Psoas muscle (tissue), 8 donors: ENCODE data around the gene COIL. TPM values are rescaled to one million over a fixed set of nuclear protein-coding genes. Genes with fewer than 3 reads are reported as not detected.

ENCODE experiments used
- ATAC-seq, 4 donors: fragments of 200-7000 bp; cut with Tn5 transposase; one replicate each; pipeline ENCODE4 v1.9.1; 2020; ENCODE audit warnings: moderate library complexity in 3 of 4, mild to moderate bottlenecking in 2 of 4
- DNase-seq, 2 donors: peaks; one replicate each; pipeline ENCODE4 v3.0.0-alpha.2; 2020
- H3K27ac ChIP-seq: fragments of 200-600 bp; one replicate; pipeline ENCODE4 v1.8.0; 2022
- H3K27me3 ChIP-seq, 3 donors: fragments of 200-600 bp in 1 of 3; one replicate each; pipeline versions ENCODE4 v1.6.1 to v1.8.0; 2013 to 2022; ENCODE audit warnings: low read length in 2 of 3, mild to moderate bottlenecking in 2 of 3, moderate library complexity in 1 of 3; ENCODE audit not compliant: insufficient read depth in 3 of 3
- H3K36me3 ChIP-seq, 2 donors: fragments of 200-600 bp in 1 of 2; one replicate each; pipeline versions ENCODE4 v1.6.1 to v1.8.0; 2013 to 2022; ENCODE audit warnings: low read depth in 1 of 2, mild to moderate bottlenecking in 1 of 2, moderate library complexity in 1 of 2; ENCODE audit not compliant: insufficient read depth in 1 of 2
- H3K4me1 ChIP-seq: fragments of 200-600 bp; one replicate; pipeline ENCODE4 v1.8.0; 2022
- H3K4me3 ChIP-seq: fragments of 200-600 bp; one replicate; pipeline ENCODE4 v1.8.0; 2022; ENCODE audit warnings: mild to moderate bottlenecking
- H3K9me3 ChIP-seq: fragments of 200-600 bp; one replicate; pipeline ENCODE4 v1.8.0; 2022
- WGBS, 3 donors: extraction: QIAGEN DNeasy Blood & Tissue Kit; methylation state at CpG; one replicate each; pipeline versions ENCODE4 v1.1.6 to v1.1.7; 2013; 5-methylcytosine and 5-hydroxymethylcytosine counted together
- intact Hi-C, 2 donors: fragments of 100-400 bp; cut with DNase I; formaldehyde crosslinking; loops; one replicate each; pipeline versions ENCODE4 v1.11.0 to v1.14.2; 2022
- polyA plus RNA-seq, 3 donors: library from polyadenylated mRNA; stranded (reverse); fragments of 200-250 nt; gene quantifications; one replicate each; pipeline ENCODE4 v1.2.3, GENCODE V29; 2013
- total RNA-seq, 4 donors: library from RNA; stranded (reverse); fragmentation: NEBNext Ultra II Directional in 2 of 4; extraction: Animal tissue kit (Norgen Biotek cat#: 25700) in 2 of 4; gene quantifications; one replicate each; pipeline versions ENCODE4 v1.2.1 to v1.2.4, GENCODE V29; 2021 to 2023
- TF ChIP-seq, protein P1 (sequence below): fragments of 200-600 bp; IDR thresholded peaks from one replicate; pipeline ENCODE4 v1.8.0; 2022; ENCODE audit warnings: antibody characterized with exemption
- donor health status: healthy with polysubstance abuse.
- donor health status: DM: no; HTN: no; CAD: no; lungs with moderate emphysema.
- donor health status: Bipolar disorder and iron deficiency.
- donor health status: healthy.
- donor health status: DM: yes; HTN: yes; CAD: no.
- donor health status: DM: no; HTN: no; CAD: no.
- donor health status: DM: no; HTN: no; CAD: no.
- donor health status: DM: yes; HTN: yes; CAD: no.

Gene COIL
- total and polyA plus RNA-seq, 7 donors: 6.6 to 12.3 (median 9.2) TPM

DNA sequence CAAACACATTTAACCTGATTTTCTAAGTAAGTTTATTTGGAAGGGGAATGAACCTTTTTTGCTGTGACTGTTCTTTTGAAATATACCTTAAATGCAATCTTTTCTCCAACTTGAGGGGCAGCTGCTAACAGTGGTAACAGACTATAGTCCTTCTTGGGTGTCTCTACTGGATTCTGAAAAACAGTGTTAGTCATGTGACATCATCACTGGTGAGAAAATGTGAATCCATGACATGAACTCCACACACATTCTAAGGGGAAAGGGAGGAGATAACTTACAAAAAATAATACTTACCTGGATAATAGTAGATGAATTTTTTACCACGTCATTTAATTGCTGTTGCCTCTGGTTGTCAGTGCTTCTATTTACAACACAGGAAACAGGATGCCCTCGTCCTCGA lies 11.3 kb downstream of the COIL start:
- DNase-seq: no peak
- Histone ChIP-seq H3K4me3 (no peak overlapping the region), H3K9me3 (no peaks in the 10 kb centered on the region), H3K27me3 (no peaks in the 10 kb centered on the region), H3K36me3 (peaks cover 0 to 67% of the 10 kb centered on the region in 2 donors), H3K4me1 (no peaks in the 10 kb centered on the region), H3K27ac (no peak overlapping the region)
- intact Hi-C loops: no loop called here
- TF ChIP-seq, protein P1, sequence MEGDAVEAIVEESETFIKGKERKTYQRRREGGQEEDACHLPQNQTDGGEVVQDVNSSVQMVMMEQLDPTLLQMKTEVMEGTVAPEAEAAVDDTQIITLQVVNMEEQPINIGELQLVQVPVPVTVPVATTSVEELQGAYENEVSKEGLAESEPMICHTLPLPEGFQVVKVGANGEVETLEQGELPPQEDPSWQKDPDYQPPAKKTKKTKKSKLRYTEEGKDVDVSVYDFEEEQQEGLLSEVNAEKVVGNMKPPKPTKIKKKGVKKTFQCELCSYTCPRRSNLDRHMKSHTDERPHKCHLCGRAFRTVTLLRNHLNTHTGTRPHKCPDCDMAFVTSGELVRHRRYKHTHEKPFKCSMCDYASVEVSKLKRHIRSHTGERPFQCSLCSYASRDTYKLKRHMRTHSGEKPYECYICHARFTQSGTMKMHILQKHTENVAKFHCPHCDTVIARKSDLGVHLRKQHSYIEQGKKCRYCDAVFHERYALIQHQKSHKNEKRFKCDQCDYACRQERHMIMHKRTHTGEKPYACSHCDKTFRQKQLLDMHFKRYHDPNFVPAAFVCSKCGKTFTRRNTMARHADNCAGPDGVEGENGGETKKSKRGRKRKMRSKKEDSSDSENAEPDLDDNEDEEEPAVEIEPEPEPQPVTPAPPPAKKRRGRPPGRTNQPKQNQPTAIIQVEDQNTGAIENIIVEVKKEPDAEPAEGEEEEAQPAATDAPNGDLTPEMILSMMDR: no peak
- WGBS, 3 donors: 56 to 70% (median 57%) methylated on average over 3 of the region's 3 CpGs
- no peak for ATAC-seq

DNA sequence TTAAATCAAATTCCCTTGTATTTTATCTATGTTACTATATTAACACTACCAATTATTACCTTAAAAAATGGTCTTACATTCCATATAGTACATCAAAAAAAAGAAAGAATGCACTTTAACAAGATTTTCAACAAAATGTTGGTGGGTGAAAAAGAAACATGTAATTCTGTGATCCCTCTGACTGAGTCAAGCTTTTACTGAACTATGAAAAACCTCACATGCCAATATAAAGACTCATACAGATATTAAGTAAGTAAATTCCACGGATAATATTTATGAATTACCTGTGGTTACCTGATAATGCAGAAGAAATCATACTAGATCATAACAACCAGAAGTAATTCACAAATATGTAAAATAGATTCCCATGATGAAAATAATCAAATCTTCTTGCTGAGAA lies 12.4 kb downstream of the COIL start:
- DNase-seq (no peak), ATAC-seq (no peak)
- TF ChIP-seq, protein P1: no peak
- WGBS, 3 donors: 95 to 98% (median 96%) methylated on average over 1 of the region's 1 CpG
- intact Hi-C loops: no loop called here
- Histone ChIP-seq H3K27me3 (no peaks in the 10 kb centered on the region), H3K9me3 (no peaks in the 10 kb centered on the region), H3K27ac (no peak overlapping the region), H3K4me3 (no peak overlapping the region), H3K4me1 (no peaks in the 10 kb centered on the region), H3K36me3 (peaks cover 3 to 75% of the 10 kb centered on the region in 2 donors)

GRCh38 chr17:56947741-56948140 lies 13.1 kb downstream of the COIL start:
- intact Hi-C loops: no loop called here
- H3K4me3 ChIP-seq: no peak overlapping the region

DNA sequence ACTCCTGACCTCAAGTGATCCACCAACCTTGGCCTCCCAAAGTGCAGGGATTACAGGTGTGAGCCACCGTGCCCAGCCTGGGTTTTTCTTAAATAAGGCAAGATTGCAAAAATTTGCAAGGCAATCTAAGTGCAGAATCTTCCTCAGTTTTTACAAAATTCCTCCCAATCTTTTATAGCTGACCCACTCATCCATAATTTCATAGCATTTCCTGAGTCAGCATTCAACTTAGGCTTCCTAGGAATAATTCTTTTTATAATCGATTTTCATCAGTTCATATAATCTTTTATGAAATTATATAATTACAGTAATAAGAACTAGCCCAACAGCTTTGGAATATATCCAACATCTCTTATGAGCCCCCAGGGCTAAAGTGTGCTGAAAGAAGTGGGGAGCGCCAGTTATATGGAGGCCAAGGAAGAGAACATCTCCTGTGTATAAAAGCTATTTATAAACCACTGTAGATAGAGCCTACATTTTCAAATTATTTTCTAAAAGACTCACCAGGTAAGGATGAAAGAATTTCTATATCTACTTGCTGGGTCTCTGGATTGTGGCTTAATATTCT lies 14.8 kb downstream of the COIL start:
- DNase-seq: no peak
- H3K36me3 ChIP-seq: peaks cover 5 to 99% of the 10 kb centered on the region in 2 donors
- no peaks in the 10 kb centered on the region for H3K27me3 ChIP-seq
- intact Hi-C loops: no loop called here
- H3K9me3 ChIP-seq: no peaks in the 10 kb centered on the region
- no peak overlapping the region for H3K27ac ChIP-seq
- no peak for ATAC-seq
- TF ChIP-seq, protein P1: no peak
- H3K4me1 ChIP-seq: no peaks in the 10 kb centered on the region
- 90 to 93% (median 90%) methylated on average over 3 of the region's 3 CpGs for WGBS, 3 donors
- H3K4me3 ChIP-seq: no peak overlapping the region

More at GRCh38 chr17:56947741-56948140, 13.1 kb downstream of the COIL start:
- Histone ChIP-seq H3K4me1 (no peaks in the 10 kb centered on the region), H3K9me3 (no peaks in the 10 kb centered on the region), H3K36me3 (peaks cover 5 to 82% of the 10 kb centered on the region in 2 donors), H3K27me3 (no peaks in the 10 kb centered on the region), H3K27ac (no peak overlapping the region)
- TF ChIP-seq, protein P1: no peak
- ATAC-seq (no peak), DNase-seq (no peak)
- 71 to 86% (median 83%) methylated on average over 1 of the region's 1 CpG for WGBS, 3 donors
